ENCODE results near the gene AFF4. TPM values are rescaled to one million over a fixed set of nuclear protein-coding genes. Genes with fewer than 3 reads are reported as not detected.

AFF4 gene
- total and polyA plus RNA-seq, 10 of the 15 experiments (the other 5 are each of a cell fraction or from before 2014, with no cell fraction given) = 1.1 to 20.2 (median 10.4) TPM

GRCh38 chr5:132876020-132876759 lies 87.2 kb downstream of the AFF4 start:
- FAIRE-seq = no peak
- H3K27ac ChIP-seq (ENCODE audit: control insufficient read depth, insufficient read depth) = no peak overlapping the region
- H3K79me2 ChIP-seq (ENCODE audit: control insufficient read depth, insufficient read depth, low read length) = no peaks in the 10 kb centered on the region
- BruUV-seq (replicated peaks) = TSS peak; percentile 41
- no peak for TF ChIP-seq POLR2AphosphoS2 (IDR thresholded peaks at IDR 0.05; ENCODE audit: low read depth, low read length)
- TF ChIP-seq NRF1 (conservative IDR thresholded peaks at IDR 0.05; ENCODE audit: low read depth, low read length) = no peak
- TF ChIP-seq POLR2A (IDR thresholded peaks at IDR 0.05; ENCODE audit: low read depth, low read length) = no peak
- no peak for TF ChIP-seq CREB1 (IDR thresholded peaks at IDR 0.05; ENCODE audit: low read depth)
- TF ChIP-seq ATF7 (IDR thresholded peaks at IDR 0.05; ENCODE audit: low read depth) = no peak
- TF ChIP-seq PAX8 (IDR thresholded peaks at IDR 0.05) = no peak
- TF ChIP-seq E2F8 (IDR thresholded peaks at IDR 0.05; ENCODE audit: low read depth, partially characterized antibody) = no peak
- TF ChIP-seq ELK1 (IDR thresholded peaks at IDR 0.05; ENCODE audit: low read depth, low read length) = no peak
- TF ChIP-seq SPI1 (IDR thresholded peaks at IDR 0.05; ENCODE audit: borderline replicate concordance, insufficient read depth, low read depth, low read length) = no peak
- TF ChIP-seq CHD1 (IDR thresholded peaks at IDR 0.05; ENCODE audit: low read depth, low read length) = no peak
- TF ChIP-seq NKRF (conservative IDR thresholded peaks at IDR 0.05) = no peak
- 60% methylated on average over 1 of the region's 1 CpG for WGBS (ENCODE audit: insufficient coverage, insufficient replicate concordance, low lambda C conversion rate, missing lambda C conversion rate)
- no peak overlapping the region for H3K4me2 ChIP-seq (ENCODE audit: control insufficient read depth, insufficient read depth)
- no peaks in the 10 kb centered on the region for H3K27me3 ChIP-seq (replicated peaks in 1 of 2; ENCODE audit: control insufficient read depth in 2 of 2, insufficient read depth in 2 of 2, low read length in 1 of 2)
- DNase-seq (ENCODE audit: low read depth, low spot score) = no peak
- ChIA-PET SMC1A (ENCODE audit: uncharacterized antibody, unreplicated experiment) (interaction anchor here (1.2 to 2.1 kb wide), 3 partner anchors 9 to 18 kb away, joined by 4 to 7 read pairs (median 4); partner anchors contain the start of gene UQCRQ), RAD21 (ENCODE audit: unreplicated experiment) (no interaction called here), POLR2A (no interaction called here), CTCF (interaction anchor here (0.9 to 2.1 kb wide), 6 partner anchors 14 to 704 kb away, joined by 3 to 7 read pairs (median 4); no protein-coding TSS in a partner anchor)
- H3K4me1 ChIP-seq (ENCODE audit: control insufficient read depth, insufficient read depth, low read length) = no peaks in the 10 kb centered on the region
- H3K36me3 ChIP-seq (ENCODE audit: control insufficient read depth in 2 of 2, insufficient read depth in 2 of 2, low read length in 1 of 2) = peaks cover 2 to 9% of the 10 kb centered on the region in 2 experiments
- in situ Hi-C loops (cut with MboI) = no loop called here
- H3K4me3 ChIP-seq = no peak overlapping the region
- H4K20me1 ChIP-seq (ENCODE audit: control insufficient read depth, insufficient read depth) = no peaks in the 10 kb centered on the region
- H3K9me3 ChIP-seq (replicated peaks; ENCODE audit: control insufficient read depth, insufficient read depth, low read length) = no peaks in the 10 kb centered on the region
- intact Hi-C loops (cut with micrococcal nuclease; ENCODE audit: unreplicated experiment) = no loop called here
- no peak overlapping the region for H3K9ac ChIP-seq (ENCODE audit: control insufficient read depth, insufficient read depth, low read length)
- no peak for ATAC-seq
- H2AFZ ChIP-seq (ENCODE audit: control insufficient read depth, low read depth, low read length) = no peak overlapping the region
